IPS DF 6.9 (cell line): ENCODE results near the gene TMEM258.
A peak's percentile ranks its signal among the peaks of the same experiment; 100 is the strongest.

Experiments
- DNase-seq: peaks from one replicate; pipeline ENCODE4 v3.0.0-alpha.2; 2013; ENCODE audit warnings: low read depth, low spot score
- H3K27ac ChIP-seq: one replicate; pipeline ENCODE4 v1.5.1; 2013; ENCODE audit warnings: low read length, control low read depth
- H3K27me3 ChIP-seq: 2 replicates; pipeline ENCODE4 v1.6.1; 2013; ENCODE audit warnings: mild to moderate bottlenecking, low read length; ENCODE audit not compliant: control insufficient read depth, insufficient read depth
- H3K36me3 ChIP-seq: 2 replicates; pipeline ENCODE4 v1.6.1; 2013; ENCODE audit warnings: low read length; ENCODE audit not compliant: control insufficient read depth, insufficient read depth
- H3K4me1 ChIP-seq: 2 replicates; pipeline ENCODE4 v1.6.1; 2013; ENCODE audit warnings: low read length; ENCODE audit not compliant: control insufficient read depth, insufficient read depth
- H3K4me3 ChIP-seq: 2 replicates; pipeline ENCODE4 v1.5.1; 2013; ENCODE audit warnings: mild to moderate bottlenecking, low read length
- H3K9me3 ChIP-seq: 2 replicates; pipeline ENCODE4 v1.6.1; 2013; ENCODE audit warnings: low read length, inconsistent platforms; ENCODE audit not compliant: control insufficient read depth, insufficient read depth
- WGBS: extraction: QIAGEN DNeasy Blood & Tissue Kit; methylation state at CpG from one replicate; pipeline ENCODE4 v1.1.7; 2013; ENCODE audit warnings: mixed read lengths, missing lambda C conversion rate; ENCODE audit not compliant: insufficient read length, insufficient coverage; 5-methylcytosine and 5-hydroxymethylcytosine counted together

TMEM258 gene

GRCh38 chr11:61833471-61833870, 41.1 kb upstream of the TMEM258 start:
- Histone ChIP-seq H3K27me3 (no peaks in the 10 kb centered on the region), H3K27ac (no peak overlapping the region), H3K4me1 (peaks cover 13% of the 10 kb centered on the region), H3K4me3 (no peak overlapping the region), H3K36me3 (peaks cover 9% of the 10 kb centered on the region), H3K9me3 (no peaks in the 10 kb centered on the region)
- no peak for DNase-seq
- no CpG with 5 or more reads among the region's 11 CpGs for WGBS

DNA sequence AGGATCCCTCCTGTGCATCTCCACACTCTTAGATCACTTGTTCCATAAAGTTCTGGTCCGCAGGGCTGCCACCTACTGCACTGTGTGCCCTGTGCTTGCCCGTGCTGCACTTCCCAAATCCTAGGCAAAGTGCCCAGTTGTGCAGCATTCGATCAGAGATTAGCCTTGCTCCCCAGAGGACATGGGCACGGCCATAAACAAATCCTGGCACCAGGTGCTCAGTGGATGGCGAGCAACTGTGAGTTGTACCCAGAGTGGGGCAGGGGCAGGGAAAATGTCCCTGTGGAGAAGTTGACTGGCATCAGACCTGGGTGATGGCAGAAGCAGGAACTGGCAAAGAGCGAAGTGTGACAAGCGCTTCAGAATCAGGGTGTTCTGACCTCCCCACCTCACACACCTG, 40.4 kb upstream of the TMEM258 start:
- H3K9me3 ChIP-seq, result no peaks in the 10 kb centered on the region
- H3K4me3 ChIP-seq, result no peak overlapping the region
- no peak overlapping the region for H3K27ac ChIP-seq
- peaks cover 13% of the 10 kb centered on the region for H3K4me1 ChIP-seq
- H3K27me3 ChIP-seq, result no peaks in the 10 kb centered on the region
- H3K36me3 ChIP-seq, result 0 out of 2 replicates have a peak, but pooled peaks cover 5% of the 10 kb centered on the region
- DNase-seq, result no peak
- no CpG with 5 or more reads among the region's 7 CpGs for WGBS

GRCh38 chr11:61832207-61832606, 39.8 kb upstream of the TMEM258 start:
- Histone ChIP-seq H3K36me3 (0 out of 2 replicates have a peak, but pooled peaks cover 5% of the 10 kb centered on the region), H3K4me1 (peaks cover 13% of the 10 kb centered on the region), H3K4me3 (no peak overlapping the region), H3K27me3 (no peaks in the 10 kb centered on the region), H3K9me3 (no peaks in the 10 kb centered on the region), H3K27ac (no peak overlapping the region)
- no peak for DNase-seq
- no CpG with 5 or more reads among the region's 4 CpGs for WGBS

DNA sequence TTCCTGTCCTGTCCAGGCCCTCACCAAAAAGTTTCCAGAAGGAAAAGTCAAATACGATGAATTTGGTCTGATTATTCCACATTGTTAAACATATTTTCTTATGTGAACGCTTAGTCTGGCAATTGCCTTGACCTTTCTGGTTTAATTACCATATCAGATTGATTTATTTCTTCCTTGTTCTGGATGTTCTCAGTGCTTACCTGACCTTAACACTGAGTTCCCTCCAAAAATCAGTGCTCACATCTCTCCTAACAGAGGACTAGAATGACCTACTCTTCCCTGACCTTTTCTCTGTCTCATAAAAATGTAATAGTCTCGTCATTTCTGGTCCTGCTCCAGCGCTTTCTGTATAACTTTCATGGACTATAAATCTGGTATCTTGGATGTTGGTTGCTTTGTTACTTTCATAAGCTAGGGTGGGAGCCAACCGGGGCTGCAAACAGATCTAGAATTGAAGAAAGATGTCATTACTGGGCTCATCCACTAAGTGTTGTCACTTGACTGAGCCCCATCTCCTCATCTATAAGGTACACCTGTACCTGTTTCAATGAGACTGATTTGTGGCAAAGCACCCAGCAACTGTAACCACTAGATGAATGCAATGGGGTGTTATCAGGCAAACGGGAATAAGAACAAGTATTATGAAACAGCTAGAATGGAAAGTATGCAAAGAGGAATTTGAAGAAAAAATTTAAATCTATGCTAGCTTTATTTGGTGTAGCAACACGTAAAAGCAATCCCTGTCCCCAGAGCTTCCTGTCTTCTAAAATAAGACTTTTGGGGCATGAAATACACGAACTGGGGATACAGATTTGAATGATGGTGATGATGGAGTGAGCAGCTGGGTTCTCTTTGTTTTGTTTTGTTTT, 38.1 kb upstream of the TMEM258 start:
- H3K4me1 ChIP-seq, result peaks cover 13% of the 10 kb centered on the region
- no peak overlapping the region for H3K27ac ChIP-seq
- H3K4me3 ChIP-seq, result no peak overlapping the region; the same call in 1 of the 2 replicates
- no peaks in the 10 kb centered on the region for H3K27me3 ChIP-seq
- H3K36me3 ChIP-seq, result 0 out of 2 replicates have a peak, but pooled peaks cover 5% of the 10 kb centered on the region
- DNase-seq, result no peak
- no peaks in the 10 kb centered on the region for H3K9me3 ChIP-seq
- no CpG with 5 or more reads among the region's 8 CpGs for WGBS

- Histone ChIP-seq H3K27ac (no peak overlapping the region), H3K4me3 (peak overlapping the region; percentile 68), H3K36me3 (0 out of 2 replicates have a peak, but pooled peaks cover 5% of the 10 kb centered on the region), H3K9me3 (no peaks in the 10 kb centered on the region), H3K4me1 (peaks cover 13% of the 10 kb centered on the region), H3K27me3 (no peaks in the 10 kb centered on the region)
- DNase-seq, result no peak
- WGBS, result no CpG with 5 or more reads among the region's 4 CpGs
These were observed 37.4 kb upstream of the TMEM258 start for GRCh38 chr11:61829806-61830205.

DNA sequence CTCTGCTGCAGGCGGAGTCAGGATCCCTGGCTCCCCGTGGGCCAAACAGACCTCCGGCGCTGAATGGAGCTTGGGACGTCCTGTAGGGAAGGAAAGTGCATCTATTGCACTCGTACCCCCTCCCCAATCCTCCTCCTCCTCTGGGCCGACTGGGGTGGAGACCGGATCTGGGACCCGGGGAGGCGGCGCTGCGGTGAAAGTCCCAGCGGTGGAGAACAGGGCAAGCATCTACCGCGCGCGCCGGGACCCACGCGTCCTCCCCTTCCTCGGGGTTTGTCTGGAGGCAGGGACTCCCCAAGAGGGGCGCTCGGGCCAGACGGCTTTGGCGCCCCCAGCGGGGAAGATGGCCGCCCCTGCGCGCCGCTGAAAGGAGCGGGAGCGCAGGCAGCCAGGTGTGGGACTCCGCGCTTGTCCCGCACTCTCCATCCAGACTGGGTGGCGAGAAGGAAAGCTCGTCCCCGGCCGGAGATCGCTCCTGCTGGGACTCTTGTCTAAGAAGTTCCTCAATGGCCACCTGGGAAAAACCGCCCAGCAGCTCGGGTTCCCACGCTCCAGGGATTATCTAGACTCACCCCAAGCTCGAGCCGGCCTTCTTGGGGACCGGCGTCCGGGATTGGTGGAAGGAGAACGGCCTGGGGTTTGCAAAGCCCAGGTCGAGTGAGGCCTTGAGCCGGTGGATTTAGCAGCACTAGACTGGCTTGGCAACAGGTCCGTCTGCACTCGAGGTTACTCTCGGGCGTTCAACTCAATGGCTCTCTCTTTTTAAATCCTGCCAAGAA, 36.4 kb upstream of the TMEM258 start:
- no peak overlapping the region for H3K27ac ChIP-seq
- no peak for DNase-seq
- peak overlapping the region; percentile 68 for H3K4me3 ChIP-seq
- H3K36me3 ChIP-seq, result 0 out of 2 replicates have a peak, but pooled peaks cover 5% of the 10 kb centered on the region
- H3K9me3 ChIP-seq, result no peaks in the 10 kb centered on the region
- peaks cover 8% of the 10 kb centered on the region for H3K4me1 ChIP-seq
- WGBS, result no CpG with 5 or more reads among the region's 55 CpGs
- no peaks in the 10 kb centered on the region for H3K27me3 ChIP-seq

DNA sequence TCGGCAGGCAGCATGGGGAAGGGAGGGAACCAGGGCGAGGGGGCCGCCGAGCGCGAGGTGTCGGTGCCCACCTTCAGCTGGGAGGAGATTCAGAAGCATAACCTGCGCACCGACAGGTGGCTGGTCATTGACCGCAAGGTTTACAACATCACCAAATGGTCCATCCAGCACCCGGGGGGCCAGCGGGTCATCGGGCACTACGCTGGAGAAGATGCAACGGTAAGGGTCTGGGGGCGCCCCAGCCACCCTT, 35.9 kb upstream of the TMEM258 start:
- Histone ChIP-seq H3K4me1 (peaks cover 4% of the 10 kb centered on the region), H3K27me3 (no peaks in the 10 kb centered on the region), H3K9me3 (no peaks in the 10 kb centered on the region), H3K4me3 (peak overlapping the region; percentile 68), H3K27ac (no peak overlapping the region), H3K36me3 (no peaks in the 10 kb centered on the region)
- no CpG with 5 or more reads among the region's 16 CpGs for WGBS
- DNase-seq, result no peak

GRCh38 chr11:61827571-61828378, 35.4 kb upstream of the TMEM258 start, which contains the start of gene FADS2:
TSS of gene FADS2 (plus strand) at chr11:61828300. CDS start at chr11:61828391, 91 bp downstream.
- no peaks in the 10 kb centered on the region for H3K9me3 ChIP-seq
- peak; percentile 74 for DNase-seq
- peaks cover 2% of the 10 kb centered on the region for H3K4me1 ChIP-seq
- WGBS, result no CpG with 5 or more reads among the region's 83 CpGs
- no peaks in the 10 kb centered on the region for H3K36me3 ChIP-seq
- peak within 1 kb of the TSS; percentile 15 for H3K27ac ChIP-seq
- H3K4me3 ChIP-seq, result peak within 1 kb of the TSS; percentile 68
- no peaks in the 10 kb centered on the region for H3K27me3 ChIP-seq

GRCh38 chr11:61826930-61827570, 34.7 kb upstream of the TMEM258 start:
- Histone ChIP-seq H3K27me3 (no peaks in the 10 kb centered on the region), H3K9me3 (no peaks in the 10 kb centered on the region), H3K4me1 (no peaks in the 10 kb centered on the region), H3K27ac (peak overlapping the region; percentile 15), H3K4me3 (peak overlapping the region; percentile 68; the same call in 1 of the 2 replicates), H3K36me3 (no peaks in the 10 kb centered on the region)
- WGBS, result no CpG with 5 or more reads among the region's 23 CpGs
- DNase-seq, result no peak
